ENCODE data around the gene FAM210A. TPM values are rescaled to one million over a fixed set of nuclear protein-coding genes. Genes with fewer than 3 reads are reported as not detected.

FAM210A gene
- total and polyA plus RNA-seq, 9 of the 15 experiments (the other 6 are each of a cell fraction or from before 2014, with no cell fraction given): 8.3 to 41.7 (median 19.1) TPM

DNA sequence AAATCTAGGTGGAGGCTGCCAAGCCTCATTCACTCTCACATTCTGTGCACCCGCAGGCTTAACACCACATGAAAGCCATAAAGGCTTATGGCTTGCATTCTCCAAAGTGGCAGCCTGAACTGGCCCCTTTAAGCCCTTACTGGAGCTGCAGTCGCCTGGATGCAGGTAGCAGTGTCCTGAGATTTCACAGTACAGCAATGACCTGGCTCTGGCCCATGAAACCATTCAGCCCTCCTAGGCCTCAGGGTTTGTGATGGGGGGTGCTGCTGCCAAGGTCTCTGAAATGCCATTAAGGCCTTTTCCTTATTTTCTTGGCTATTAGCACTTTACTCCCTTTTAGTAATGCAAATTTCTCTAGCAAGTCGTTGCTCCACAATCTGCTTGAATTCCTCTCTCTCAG is 48.7 kb upstream of the FAM210A start (continued):
- TF ChIP-seq, protein P1, sequence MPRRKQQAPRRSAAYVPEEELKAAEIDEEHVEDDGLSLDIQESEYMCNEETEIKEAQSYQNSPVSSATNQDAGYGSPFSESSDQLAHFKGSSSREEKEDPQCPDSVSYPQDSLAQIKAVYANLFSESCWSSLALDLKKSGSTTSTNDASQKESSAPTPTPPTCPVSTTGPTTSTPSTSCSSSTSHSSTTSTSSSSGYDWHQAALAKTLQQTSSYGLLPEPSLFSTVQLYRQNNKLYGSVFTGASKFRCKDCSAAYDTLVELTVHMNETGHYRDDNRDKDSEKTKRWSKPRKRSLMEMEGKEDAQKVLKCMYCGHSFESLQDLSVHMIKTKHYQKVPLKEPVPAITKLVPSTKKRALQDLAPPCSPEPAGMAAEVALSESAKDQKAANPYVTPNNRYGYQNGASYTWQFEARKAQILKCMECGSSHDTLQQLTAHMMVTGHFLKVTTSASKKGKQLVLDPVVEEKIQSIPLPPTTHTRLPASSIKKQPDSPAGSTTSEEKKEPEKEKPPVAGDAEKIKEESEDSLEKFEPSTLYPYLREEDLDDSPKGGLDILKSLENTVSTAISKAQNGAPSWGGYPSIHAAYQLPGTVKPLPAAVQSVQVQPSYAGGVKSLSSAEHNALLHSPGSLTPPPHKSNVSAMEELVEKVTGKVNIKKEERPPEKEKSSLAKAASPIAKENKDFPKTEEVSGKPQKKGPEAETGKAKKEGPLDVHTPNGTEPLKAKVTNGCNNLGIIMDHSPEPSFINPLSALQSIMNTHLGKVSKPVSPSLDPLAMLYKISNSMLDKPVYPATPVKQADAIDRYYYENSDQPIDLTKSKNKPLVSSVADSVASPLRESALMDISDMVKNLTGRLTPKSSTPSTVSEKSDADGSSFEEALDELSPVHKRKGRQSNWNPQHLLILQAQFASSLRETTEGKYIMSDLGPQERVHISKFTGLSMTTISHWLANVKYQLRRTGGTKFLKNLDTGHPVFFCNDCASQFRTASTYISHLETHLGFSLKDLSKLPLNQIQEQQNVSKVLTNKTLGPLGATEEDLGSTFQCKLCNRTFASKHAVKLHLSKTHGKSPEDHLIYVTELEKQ (CRISPR knock-in tag; IDR thresholded peaks at IDR 0.05): no peak
- TF ChIP-seq PHF8 (IDR thresholded peaks at IDR 0.05; ENCODE audit: borderline replicate concordance, low read length): no peak
- no peak for TF ChIP-seq HNRNPLL (IDR thresholded peaks at IDR 0.05; ENCODE audit: low read depth, low read length, poor library complexity, severe bottlenecking)
- no peak for TF ChIP-seq NUFIP1 (IDR thresholded peaks at IDR 0.05; ENCODE audit: partially characterized antibody)
- TF ChIP-seq, protein P2, sequence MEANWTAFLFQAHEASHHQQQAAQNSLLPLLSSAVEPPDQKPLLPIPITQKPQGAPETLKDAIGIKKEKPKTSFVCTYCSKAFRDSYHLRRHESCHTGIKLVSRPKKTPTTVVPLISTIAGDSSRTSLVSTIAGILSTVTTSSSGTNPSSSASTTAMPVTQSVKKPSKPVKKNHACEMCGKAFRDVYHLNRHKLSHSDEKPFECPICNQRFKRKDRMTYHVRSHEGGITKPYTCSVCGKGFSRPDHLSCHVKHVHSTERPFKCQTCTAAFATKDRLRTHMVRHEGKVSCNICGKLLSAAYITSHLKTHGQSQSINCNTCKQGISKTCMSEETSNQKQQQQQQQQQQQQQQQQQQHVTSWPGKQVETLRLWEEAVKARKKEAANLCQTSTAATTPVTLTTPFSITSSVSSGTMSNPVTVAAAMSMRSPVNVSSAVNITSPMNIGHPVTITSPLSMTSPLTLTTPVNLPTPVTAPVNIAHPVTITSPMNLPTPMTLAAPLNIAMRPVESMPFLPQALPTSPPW (CRISPR knock-in tag; IDR thresholded peaks at IDR 0.05): no peak
- no peak for TF ChIP-seq TAF7 (tag; IDR thresholded peaks at IDR 0.05)

All from K562 (cell line).